Progenitor cell of endocrine pancreas (in vitro differentiated cells): ENCODE measurements around the gene ANAPC16. TPM values are rescaled to one million over a fixed set of nuclear protein-coding genes. Genes with fewer than 3 reads are reported as not detected.
"Not testable (repeated sequence)": the region's sequence is repeated elsewhere in the genome, so short reads cannot be mapped to it uniquely, and the experiment has no call there.

Source experiments
- DNase-seq: peaks from one replicate; pipeline ENCODE4 v3.0.0; 2021; ENCODE audit warnings: low spot score; ENCODE audit not compliant: unreplicated experiment
- H3K27ac Mint-ChIP-seq: 2 replicates; pipeline ENCODE4 v1.8.0; 2021; ENCODE audit warnings: mild to moderate bottlenecking, moderate library complexity, mixed read lengths
- H3K27me3 Mint-ChIP-seq: 2 replicates; pipeline ENCODE4 v1.8.0; 2021; ENCODE audit warnings: mixed read lengths
- H3K36me3 Mint-ChIP-seq: 2 replicates; pipeline ENCODE4 v1.8.0; 2022; ENCODE audit warnings: mixed read lengths; ENCODE audit not compliant: insufficient read depth
- H3K4me1 Mint-ChIP-seq: 2 replicates; pipeline ENCODE4 v1.8.0; 2021; ENCODE audit warnings: low read depth, mixed read lengths
- H3K4me3 Mint-ChIP-seq: 2 replicates; pipeline ENCODE4 v1.8.0; 2021; ENCODE audit warnings: low read depth, mild to moderate bottlenecking, moderate library complexity, mixed read lengths
- H3K9me3 Mint-ChIP-seq: 2 replicates; pipeline ENCODE4 v1.8.0; 2021; ENCODE audit warnings: low read depth, mixed read lengths
- total RNA-seq: library from RNA; stranded (reverse); gene quantifications from 2 replicates; pipeline ENCODE4 v1.2.1, GENCODE V29; 2021
- TF ChIP-seq, protein P1 (sequence below): fragments of 200-600 bp; sonication (generic); IDR thresholded peaks from one replicate; pipeline ENCODE4 v1.5.0; 2021; ENCODE audit warnings: antibody characterized with exemption, mild to moderate bottlenecking; ENCODE audit not compliant: unreplicated experiment

The ANAPC16 gene
- total RNA-seq, 1 donor from 2014 or later, result 85.9 TPM

- no peak for DNase-seq
- Mint-ChIP-seq H3K36me3 (peaks cover 11% of the 10 kb centered on the region), H3K9me3 (no peaks in the 10 kb centered on the region), H3K4me3 (no peak overlapping the region), H3K4me1 (no peaks in the 10 kb centered on the region), H3K27ac (no peak overlapping the region), H3K27me3 (no peaks in the 10 kb centered on the region)
- TF ChIP-seq, protein P1, sequence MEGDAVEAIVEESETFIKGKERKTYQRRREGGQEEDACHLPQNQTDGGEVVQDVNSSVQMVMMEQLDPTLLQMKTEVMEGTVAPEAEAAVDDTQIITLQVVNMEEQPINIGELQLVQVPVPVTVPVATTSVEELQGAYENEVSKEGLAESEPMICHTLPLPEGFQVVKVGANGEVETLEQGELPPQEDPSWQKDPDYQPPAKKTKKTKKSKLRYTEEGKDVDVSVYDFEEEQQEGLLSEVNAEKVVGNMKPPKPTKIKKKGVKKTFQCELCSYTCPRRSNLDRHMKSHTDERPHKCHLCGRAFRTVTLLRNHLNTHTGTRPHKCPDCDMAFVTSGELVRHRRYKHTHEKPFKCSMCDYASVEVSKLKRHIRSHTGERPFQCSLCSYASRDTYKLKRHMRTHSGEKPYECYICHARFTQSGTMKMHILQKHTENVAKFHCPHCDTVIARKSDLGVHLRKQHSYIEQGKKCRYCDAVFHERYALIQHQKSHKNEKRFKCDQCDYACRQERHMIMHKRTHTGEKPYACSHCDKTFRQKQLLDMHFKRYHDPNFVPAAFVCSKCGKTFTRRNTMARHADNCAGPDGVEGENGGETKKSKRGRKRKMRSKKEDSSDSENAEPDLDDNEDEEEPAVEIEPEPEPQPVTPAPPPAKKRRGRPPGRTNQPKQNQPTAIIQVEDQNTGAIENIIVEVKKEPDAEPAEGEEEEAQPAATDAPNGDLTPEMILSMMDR, result no peak
Observed at GRCh38 chr10:72200883-72201282, 14.9 kb upstream of the ANAPC16 start.

DNA sequence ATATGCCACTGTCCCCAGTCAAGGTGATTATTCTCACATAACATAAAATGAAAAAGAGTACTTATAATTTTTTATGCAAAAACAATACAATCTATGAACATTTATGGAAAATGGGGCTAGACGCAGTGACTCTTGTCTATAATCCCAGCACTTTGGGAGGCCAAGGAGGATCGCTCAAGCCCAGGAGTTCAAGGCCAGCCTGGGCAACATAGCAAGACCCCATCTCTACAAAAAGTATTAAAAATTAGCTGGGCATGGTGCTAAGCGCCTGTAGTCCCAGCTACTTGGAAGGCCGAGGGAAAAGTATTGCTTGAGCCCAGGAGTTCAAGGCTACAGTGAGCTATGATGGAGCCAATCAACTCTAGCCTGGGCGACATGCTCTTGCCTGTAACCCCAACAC lies 14.5 kb upstream of the ANAPC16 start:
- Mint-ChIP-seq H3K27ac (no peak overlapping the region), H3K4me1 (no peaks in the 10 kb centered on the region), H3K9me3 (no peaks in the 10 kb centered on the region), H3K4me3 (no peak overlapping the region), H3K36me3 (peaks cover 11% of the 10 kb centered on the region), H3K27me3 (no peaks in the 10 kb centered on the region)
- TF ChIP-seq, protein P1, result no peak
- no peak for DNase-seq

DNA sequence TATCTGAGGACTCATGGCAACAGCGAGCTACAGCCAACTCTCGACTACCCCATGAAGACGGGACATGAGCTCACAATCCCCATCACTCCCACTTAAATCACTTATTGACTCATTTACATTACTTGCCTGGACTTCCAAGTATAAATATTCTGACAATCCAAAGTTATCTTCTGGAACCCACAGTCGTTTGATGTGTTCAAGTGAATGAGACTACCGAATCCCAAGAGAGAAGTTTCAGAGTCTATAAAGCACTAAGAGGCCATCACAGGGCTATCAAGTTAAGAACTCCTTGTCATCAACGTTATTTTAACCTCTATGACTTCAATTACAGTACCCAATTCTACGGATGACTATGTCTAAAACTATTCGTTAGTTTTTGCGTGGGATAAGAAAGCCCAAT lies 11.5 kb upstream of the ANAPC16 start:
- H3K27ac Mint-ChIP-seq, result no peak overlapping the region
- H3K4me1 Mint-ChIP-seq, result no peaks in the 10 kb centered on the region
- peaks cover 12% of the 10 kb centered on the region for H3K36me3 Mint-ChIP-seq

DNA sequence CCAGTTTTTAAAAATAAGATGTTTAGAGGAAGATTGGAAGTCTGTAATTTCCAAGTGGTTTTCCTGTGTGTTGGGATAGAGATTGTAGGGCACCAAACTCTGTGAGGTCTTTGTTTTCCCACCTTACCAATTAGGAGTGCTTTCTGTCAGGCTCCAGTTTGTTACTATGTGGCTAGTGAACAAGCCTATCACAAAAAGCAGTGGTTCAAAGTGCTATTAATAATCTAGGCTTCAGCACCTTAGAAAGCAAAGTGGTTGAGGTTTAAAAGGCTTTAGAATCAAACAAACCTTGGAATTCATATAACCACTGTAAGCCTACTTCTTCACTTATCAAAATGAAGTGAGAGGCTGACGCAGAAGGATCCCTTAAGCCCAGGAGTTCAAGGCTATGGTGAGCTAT lies 11.1 kb upstream of the ANAPC16 start:
- Mint-ChIP-seq H3K9me3 (no peaks in the 10 kb centered on the region), H3K27ac (no peak overlapping the region), H3K27me3 (no peaks in the 10 kb centered on the region), H3K36me3 (peaks cover 10% of the 10 kb centered on the region), H3K4me1 (no peaks in the 10 kb centered on the region), H3K4me3 (no peak overlapping the region)
- no peak for DNase-seq
- TF ChIP-seq, protein P1, result no peak

More for the DNA sequence above, 11.5 kb upstream of the ANAPC16 start:
- DNase-seq, result no peak
- no peaks in the 10 kb centered on the region for H3K27me3 Mint-ChIP-seq
- TF ChIP-seq, protein P1, result no peak
- no peak overlapping the region for H3K4me3 Mint-ChIP-seq
- H3K9me3 Mint-ChIP-seq, result no peaks in the 10 kb centered on the region

DNA sequence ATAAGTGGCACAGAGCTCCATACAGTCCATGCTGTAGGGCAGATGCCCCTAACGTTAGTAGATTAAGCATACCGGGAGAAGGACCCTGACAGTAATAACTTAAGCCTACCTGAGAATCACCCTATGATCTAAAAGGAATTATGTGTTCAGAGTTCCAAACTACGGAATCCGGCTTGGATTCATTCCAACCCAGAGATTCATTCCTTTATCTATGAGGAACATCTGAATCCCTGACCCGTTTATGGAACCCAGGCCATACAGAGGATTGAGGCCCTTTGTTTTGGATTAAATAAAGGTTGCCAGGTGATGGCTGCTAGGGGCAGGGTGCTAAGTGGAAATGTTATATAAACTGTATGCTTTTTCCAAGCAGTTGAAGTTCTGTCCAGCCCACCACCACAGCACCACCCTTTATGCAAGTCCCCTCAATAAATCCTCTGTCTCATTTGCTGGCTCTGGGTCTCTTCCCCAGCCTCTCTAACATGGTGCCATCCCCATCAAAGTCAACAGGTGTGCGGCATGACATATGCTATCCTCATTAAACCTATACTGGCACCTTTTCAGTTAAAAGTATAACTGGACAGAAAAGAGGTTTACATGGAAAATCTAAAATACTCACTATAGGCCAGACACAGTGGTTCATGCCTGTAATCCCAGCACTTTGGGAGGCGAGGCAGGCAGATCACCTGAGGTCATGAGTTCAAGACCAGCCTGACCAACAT lies 9.1 kb upstream of the ANAPC16 start:
- H3K27me3 Mint-ChIP-seq, result no peaks in the 10 kb centered on the region
- no peaks in the 10 kb centered on the region for H3K9me3 Mint-ChIP-seq
- no peak overlapping the region for H3K4me3 Mint-ChIP-seq
- DNase-seq, result no peak
- H3K4me1 Mint-ChIP-seq, result no peaks in the 10 kb centered on the region
- TF ChIP-seq, protein P1, result no peak
- no peak overlapping the region for H3K27ac Mint-ChIP-seq
- peaks cover 10% of the 10 kb centered on the region for H3K36me3 Mint-ChIP-seq

DNA sequence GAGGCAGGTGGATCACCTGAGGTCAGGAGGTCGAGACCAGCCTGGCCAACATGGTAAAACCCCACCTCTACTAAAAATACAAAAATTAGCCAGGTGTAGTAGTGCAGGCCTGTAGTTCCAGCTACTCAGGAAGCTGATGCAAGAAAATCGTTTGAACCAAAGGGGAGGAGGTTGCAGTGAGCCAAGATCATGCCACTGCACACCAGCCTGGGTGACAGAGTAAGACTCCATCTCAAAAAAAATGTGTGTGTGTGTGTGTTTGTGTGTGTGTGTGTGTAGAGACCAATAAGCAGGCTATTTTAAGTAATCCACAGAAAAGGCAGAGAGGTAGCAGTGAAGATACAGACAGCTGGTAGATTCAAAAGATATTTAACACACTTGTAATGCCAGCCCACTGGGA lies 7.3 kb upstream of the ANAPC16 start:
- DNase-seq, H3K4me1 Mint-ChIP-seq, H3K4me3 Mint-ChIP-seq, H3K27me3 Mint-ChIP-seq, H3K9me3 Mint-ChIP-seq, H3K36me3 Mint-ChIP-seq, H3K27ac Mint-ChIP-seq: not testable (repeated sequence)

- not testable (repeated sequence) for H3K9me3 Mint-ChIP-seq, H3K4me1 Mint-ChIP-seq, H3K27ac Mint-ChIP-seq, H3K4me3 Mint-ChIP-seq, H3K36me3 Mint-ChIP-seq, H3K27me3 Mint-ChIP-seq, DNase-seq
Observed at GRCh38 chr10:72211381-72211780, 4.4 kb upstream of the ANAPC16 start.

GRCh38 chr10:72211832-72212231 lies 4.0 kb upstream of the ANAPC16 start:
- not testable (repeated sequence) for H3K27ac Mint-ChIP-seq, DNase-seq, H3K4me3 Mint-ChIP-seq, H3K36me3 Mint-ChIP-seq, H3K9me3 Mint-ChIP-seq, H3K27me3 Mint-ChIP-seq
- peaks cover 13% of the 10 kb centered on the region for H3K4me1 Mint-ChIP-seq
